Neural cell (in vitro differentiated cells): ENCODE measurements around the gene TM9SF4. TPM values are rescaled to one million over a fixed set of nuclear protein-coding genes. Genes with fewer than 3 reads are reported as not detected.

Experiments used
- H2AFZ ChIP-seq: fragments of 200-600, 300-800 bp; sonication (generic), shearing (Covaris generic); 2 replicates; pipeline ENCODE4 v1.6.0; 2014; ENCODE audit warnings: low read depth, mild to moderate bottlenecking, antibody characterized with exemption, low read length, moderate library complexity
- H3F3A ChIP-seq: fragments of 200-600 bp; shearing (Covaris generic); 2 replicates; pipeline ENCODE4 v1.6.1; 2016; ENCODE audit warnings: mild to moderate bottlenecking, moderate library complexity, mixed read lengths, antibody characterized with exemption, low read length; ENCODE audit not compliant: insufficient read depth, poor library complexity, severe bottlenecking
- H3K27ac ChIP-seq: fragments of 200-600, 300-800 bp; sonication (generic), shearing (Covaris generic); 2 replicates; pipeline ENCODE4 v1.5.1; 2014; ENCODE audit warnings: mild to moderate bottlenecking, low read length, moderate library complexity
- H3K27me3 ChIP-seq: fragments of 300-800, 200-600 bp; sonication (generic), shearing (Covaris generic); 2 replicates; pipeline ENCODE4 v1.6.0; 2014; ENCODE audit warnings: mild to moderate bottlenecking, low read depth, low read length, moderate library complexity; ENCODE audit not compliant: insufficient read depth
- H3K36me3 ChIP-seq: fragments of 300-800, 200-600 bp; sonication (generic), shearing (Covaris generic); 2 replicates; pipeline ENCODE4 v1.5.1; 2014; ENCODE audit warnings: mild to moderate bottlenecking, antibody characterized with exemption, low read length, moderate library complexity; ENCODE audit not compliant: insufficient read depth
- H3K4me2 ChIP-seq: fragments of 300-800, 200-600 bp; sonication (generic), shearing (Covaris generic); 2 replicates; pipeline ENCODE4 v1.6.0; 2014; ENCODE audit warnings: mild to moderate bottlenecking, low read length
- H3K4me3 ChIP-seq: fragments of 300-800, 200-600 bp; sonication (generic), shearing (Covaris generic); 2 replicates; pipeline ENCODE4 v1.5.1; 2014; ENCODE audit warnings: mild to moderate bottlenecking, low read length, moderate library complexity
- H3K79me2 ChIP-seq: fragments of 200-600 bp; shearing (Covaris generic); replicated peaks from 2 replicates; pipeline ENCODE4 v1.6.0; 2014; ENCODE audit warnings: mild to moderate bottlenecking, low read length, moderate library complexity; ENCODE audit not compliant: insufficient read depth
- H3K9ac ChIP-seq: fragments of 300-800, 200-600 bp; sonication (generic), shearing (Covaris generic); 2 replicates; pipeline ENCODE4 v1.6.1; 2016; ENCODE audit warnings: mild to moderate bottlenecking, low read length, mixed read lengths
- H3K9me2 ChIP-seq: fragments of 200-600 bp; shearing (Covaris generic); 2 replicates; pipeline ENCODE4 v1.6.1; 2016; ENCODE audit warnings: mild to moderate bottlenecking, low read length, mixed read lengths; ENCODE audit not compliant: insufficient read depth
- H3K9me3 ChIP-seq: fragments of 200-600, 300-800 bp; sonication (generic), shearing (Covaris generic); 2 replicates; pipeline ENCODE4 v1.6.1; 2016; ENCODE audit warnings: mild to moderate bottlenecking, mixed run types, low read length, moderate library complexity, mixed read lengths
- H4K20me1 ChIP-seq: fragments of 200-600 bp; shearing (Covaris generic); 2 replicates; pipeline ENCODE4 v1.6.1; 2016; ENCODE audit warnings: mild to moderate bottlenecking, mixed run types; ENCODE audit not compliant: insufficient read depth
- EP300 ChIP-seq: fragments of 450-650 bp; conservative IDR thresholded peaks from 2 replicates; pipeline ENCODE4 v1.6.1; 2014; ENCODE audit warnings: antibody characterized with exemption, mild to moderate bottlenecking, moderate library complexity; ENCODE audit not compliant: poor library complexity, severe bottlenecking
- EZH2 ChIP-seq: fragments of 200-600, 300-800 bp; shearing (Covaris generic), sonication (generic); IDR thresholded peaks from 2 replicates; pipeline ENCODE4 v1.6.1; 2014; ENCODE audit warnings: antibody characterized with exemption, low read length, borderline replicate concordance, mild to moderate bottlenecking; ENCODE audit not compliant: insufficient read depth, poor library complexity, severe bottlenecking
- MXI1 ChIP-seq: fragments of 450-650 bp; conservative IDR thresholded peaks from 2 replicates; pipeline ENCODE4 v1.6.1; 2014; ENCODE audit warnings: antibody characterized with exemption, mild to moderate bottlenecking; ENCODE audit not compliant: poor library complexity, severe bottlenecking
- POLR2AphosphoS5 ChIP-seq: IDR thresholded peaks from 2 replicates; pipeline ENCODE4 v1.6.1; 2012
- RAD21 ChIP-seq: fragments of 450-650 bp; conservative IDR thresholded peaks from 2 replicates; pipeline ENCODE4 v1.6.1; 2014; ENCODE audit warnings: antibody characterized with exemption, mild to moderate bottlenecking, moderate library complexity
- SMC3 ChIP-seq: fragments of 450-650 bp; conservative IDR thresholded peaks from 2 replicates; pipeline ENCODE4 v1.6.1; 2014; ENCODE audit warnings: antibody characterized with exemption, mild to moderate bottlenecking, moderate library complexity; ENCODE audit not compliant: poor library complexity
- TAF1 ChIP-seq: IDR thresholded peaks from 2 replicates; pipeline ENCODE4 v1.6.1; 2012; ENCODE audit warnings: low read depth
- polyA plus RNA-seq: library from polyadenylated mRNA; depleted of rRNA; stranded (reverse); fragments of >200 nt; gene quantifications from 2 replicates; pipeline ENCODE4 v1.2.3, GENCODE V29; 2014
- TF ChIP-seq, protein P1 (sequence below): IDR thresholded peaks from 2 replicates; pipeline ENCODE4 v1.6.1; 2012; ENCODE audit warnings: borderline replicate concordance
- TF ChIP-seq, protein P2 (sequence below): fragments of 450-650 bp; IDR thresholded peaks from 2 replicates; pipeline ENCODE4 v1.5.1; 2014; ENCODE audit warnings: antibody characterized with exemption, mild to moderate bottlenecking, moderate library complexity; ENCODE audit not compliant: poor library complexity, severe bottlenecking

Gene TM9SF4
- polyA plus RNA-seq, 1 donor from 2014 or later, result 18.3 TPM

DNA sequence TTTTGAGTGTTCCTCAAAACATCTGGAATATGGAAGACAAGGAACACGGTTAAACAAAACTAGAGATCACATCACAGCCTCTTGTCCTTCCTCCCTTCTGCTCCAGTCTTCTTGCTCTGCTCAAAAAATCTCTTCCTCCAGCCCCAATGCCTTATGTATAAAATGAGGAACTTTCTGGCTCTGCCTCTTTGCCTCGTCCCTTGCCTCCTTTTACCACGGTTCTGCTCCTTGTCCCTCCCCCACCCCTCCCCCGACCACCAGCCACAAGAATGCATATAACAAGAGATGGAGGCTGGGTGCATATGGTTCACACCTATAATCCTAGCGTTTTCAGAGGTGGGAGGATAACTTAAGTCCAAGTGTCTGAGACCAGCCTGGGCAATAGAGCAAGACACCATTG lies 54.4 kb downstream of the TM9SF4 start:
- no peak overlapping the region for H3K4me3 ChIP-seq
- no peaks in the 10 kb centered on the region for H4K20me1 ChIP-seq
- no peak overlapping the region for H3K27ac ChIP-seq
- H3K9me2 ChIP-seq, result no peaks in the 10 kb centered on the region
- H3K9me3 ChIP-seq, result no peaks in the 10 kb centered on the region
- TF ChIP-seq, protein P1, sequence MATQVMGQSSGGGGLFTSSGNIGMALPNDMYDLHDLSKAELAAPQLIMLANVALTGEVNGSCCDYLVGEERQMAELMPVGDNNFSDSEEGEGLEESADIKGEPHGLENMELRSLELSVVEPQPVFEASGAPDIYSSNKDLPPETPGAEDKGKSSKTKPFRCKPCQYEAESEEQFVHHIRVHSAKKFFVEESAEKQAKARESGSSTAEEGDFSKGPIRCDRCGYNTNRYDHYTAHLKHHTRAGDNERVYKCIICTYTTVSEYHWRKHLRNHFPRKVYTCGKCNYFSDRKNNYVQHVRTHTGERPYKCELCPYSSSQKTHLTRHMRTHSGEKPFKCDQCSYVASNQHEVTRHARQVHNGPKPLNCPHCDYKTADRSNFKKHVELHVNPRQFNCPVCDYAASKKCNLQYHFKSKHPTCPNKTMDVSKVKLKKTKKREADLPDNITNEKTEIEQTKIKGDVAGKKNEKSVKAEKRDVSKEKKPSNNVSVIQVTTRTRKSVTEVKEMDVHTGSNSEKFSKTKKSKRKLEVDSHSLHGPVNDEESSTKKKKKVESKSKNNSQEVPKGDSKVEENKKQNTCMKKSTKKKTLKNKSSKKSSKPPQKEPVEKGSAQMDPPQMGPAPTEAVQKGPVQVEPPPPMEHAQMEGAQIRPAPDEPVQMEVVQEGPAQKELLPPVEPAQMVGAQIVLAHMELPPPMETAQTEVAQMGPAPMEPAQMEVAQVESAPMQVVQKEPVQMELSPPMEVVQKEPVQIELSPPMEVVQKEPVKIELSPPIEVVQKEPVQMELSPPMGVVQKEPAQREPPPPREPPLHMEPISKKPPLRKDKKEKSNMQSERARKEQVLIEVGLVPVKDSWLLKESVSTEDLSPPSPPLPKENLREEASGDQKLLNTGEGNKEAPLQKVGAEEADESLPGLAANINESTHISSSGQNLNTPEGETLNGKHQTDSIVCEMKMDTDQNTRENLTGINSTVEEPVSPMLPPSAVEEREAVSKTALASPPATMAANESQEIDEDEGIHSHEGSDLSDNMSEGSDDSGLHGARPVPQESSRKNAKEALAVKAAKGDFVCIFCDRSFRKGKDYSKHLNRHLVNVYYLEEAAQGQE, result no peak
- TF ChIP-seq EP300 (no peak), TAF1 (no peak), MXI1 (no peak), EZH2 (no peak), POLR2AphosphoS5 (no peak), SMC3 (no peak), RAD21 (no peak)
- TF ChIP-seq, protein P2, sequence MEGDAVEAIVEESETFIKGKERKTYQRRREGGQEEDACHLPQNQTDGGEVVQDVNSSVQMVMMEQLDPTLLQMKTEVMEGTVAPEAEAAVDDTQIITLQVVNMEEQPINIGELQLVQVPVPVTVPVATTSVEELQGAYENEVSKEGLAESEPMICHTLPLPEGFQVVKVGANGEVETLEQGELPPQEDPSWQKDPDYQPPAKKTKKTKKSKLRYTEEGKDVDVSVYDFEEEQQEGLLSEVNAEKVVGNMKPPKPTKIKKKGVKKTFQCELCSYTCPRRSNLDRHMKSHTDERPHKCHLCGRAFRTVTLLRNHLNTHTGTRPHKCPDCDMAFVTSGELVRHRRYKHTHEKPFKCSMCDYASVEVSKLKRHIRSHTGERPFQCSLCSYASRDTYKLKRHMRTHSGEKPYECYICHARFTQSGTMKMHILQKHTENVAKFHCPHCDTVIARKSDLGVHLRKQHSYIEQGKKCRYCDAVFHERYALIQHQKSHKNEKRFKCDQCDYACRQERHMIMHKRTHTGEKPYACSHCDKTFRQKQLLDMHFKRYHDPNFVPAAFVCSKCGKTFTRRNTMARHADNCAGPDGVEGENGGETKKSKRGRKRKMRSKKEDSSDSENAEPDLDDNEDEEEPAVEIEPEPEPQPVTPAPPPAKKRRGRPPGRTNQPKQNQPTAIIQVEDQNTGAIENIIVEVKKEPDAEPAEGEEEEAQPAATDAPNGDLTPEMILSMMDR, result no peak
- no peak overlapping the region for H3K4me2 ChIP-seq
- peaks cover 8% of the 10 kb centered on the region for H3K36me3 ChIP-seq
- H2AFZ ChIP-seq, result no peak overlapping the region
- H3F3A ChIP-seq, result no peaks in the 10 kb centered on the region
- no peaks in the 10 kb centered on the region for H3K27me3 ChIP-seq
- H3K9ac ChIP-seq, result no peak overlapping the region
- no peaks in the 10 kb centered on the region for H3K79me2 ChIP-seq

DNA sequence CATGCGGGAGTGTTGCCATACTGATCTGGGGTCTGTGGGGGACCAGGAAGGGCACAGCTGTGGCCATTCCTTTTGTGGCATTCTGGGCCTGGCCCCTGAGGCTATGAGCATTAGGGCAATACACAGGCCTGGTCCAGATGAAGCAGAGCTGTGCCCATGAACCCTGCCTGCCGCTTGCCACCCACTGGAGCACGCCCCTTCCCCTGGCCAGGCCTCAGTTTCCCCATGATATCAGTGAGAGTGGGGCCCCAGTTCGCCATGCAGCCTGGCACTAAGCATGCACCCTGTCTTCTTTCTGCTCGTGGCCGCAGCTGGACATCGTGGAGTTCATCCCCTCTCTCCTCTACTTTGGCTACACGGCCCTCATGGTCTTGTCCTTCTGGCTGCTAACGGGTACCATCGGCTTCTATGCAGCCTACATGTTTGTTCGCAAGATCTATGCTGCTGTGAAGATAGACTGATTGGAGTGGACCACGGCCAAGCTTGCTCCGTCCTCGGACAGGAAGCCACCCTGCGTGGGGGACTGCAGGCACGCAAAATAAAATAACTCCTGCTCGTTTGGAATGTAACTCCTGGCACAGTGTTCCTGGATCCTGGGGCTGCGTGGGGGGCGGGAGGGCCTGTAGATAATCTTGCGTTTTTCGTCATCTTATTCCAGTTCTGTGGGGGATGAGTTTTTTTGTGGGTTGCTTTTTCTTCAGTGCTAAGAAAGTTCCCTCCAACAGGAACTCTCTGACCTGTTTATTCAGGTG lies 55.6 kb downstream of the TM9SF4 start:
- Histone ChIP-seq H3K27me3 (no peaks in the 10 kb centered on the region), H3K27ac (no peak overlapping the region), H3K4me2 (no peak overlapping the region), H3K9ac (no peak overlapping the region), H3F3A (no peaks in the 10 kb centered on the region), H3K79me2 (no peaks in the 10 kb centered on the region), H3K36me3 (peaks cover 3% of the 10 kb centered on the region), H3K4me3 (no peak overlapping the region), H4K20me1 (no peaks in the 10 kb centered on the region), H3K9me2 (no peaks in the 10 kb centered on the region), H3K9me3 (no peaks in the 10 kb centered on the region), H2AFZ (no peak overlapping the region)
- TF ChIP-seq RAD21 (no peak), MXI1 (no peak), POLR2AphosphoS5 (no peak), SMC3 (no peak), EP300 (no peak), TAF1 (no peak), EZH2 (no peak)
- TF ChIP-seq, protein P2, result no peak
- TF ChIP-seq, protein P1, result no peak
